Breast epithelium (tissue), 4 donors: ENCODE measurements around the gene GNB1. TPM values are rescaled to one million over a fixed set of nuclear protein-coding genes. Genes with fewer than 3 reads are reported as not detected.
A peak's percentile ranks its signal among the peaks of the same experiment; 100 is the strongest.

Experiments used
- DNase-seq, 2 donors: peaks; one replicate each; pipeline ENCODE4 v3.0.0-alpha.2; 2019; ENCODE audit warnings: low spot score in 2 of 2
- H3K27ac ChIP-seq, 2 donors: fragments of 200-600 bp; sonication (generic) in 1 of 2; one replicate each; pipeline ENCODE4 v1.5.1; 2016 to 2019; ENCODE audit warnings: mild to moderate bottlenecking in 1 of 2
- H3K27me3 ChIP-seq, 2 donors: fragments of 200-600 bp; sonication (generic) in 1 of 2; one replicate each; pipeline versions ENCODE4 v1.5.1 to v1.6.0; 2017 to 2019; ENCODE audit warnings: control low read depth in 1 of 2, mild to moderate bottlenecking in 1 of 2
- H3K36me3 ChIP-seq: fragments of 200-600 bp; one replicate; pipeline ENCODE4 v1.5.1; 2019
- H3K4me1 ChIP-seq, 2 donors: fragments of 200-600 bp; sonication (generic); one replicate each; pipeline ENCODE4 v1.5.1; 2016 to 2019; ENCODE audit warnings: control low read depth in 1 of 2
- H3K4me3 ChIP-seq, 3 donors: fragments of 200-600 bp; sonication (generic); 1 replicate in 2 of 3; 2 replicates in 1 of 3; pipeline ENCODE4 v1.5.1; 2016 to 2019; ENCODE audit warnings: mild to moderate bottlenecking in 3 of 3, moderate library complexity in 2 of 3
- H3K9me3 ChIP-seq, 2 donors: fragments of 200-600 bp; sonication (generic) in 1 of 2; one replicate each; pipeline ENCODE4 v1.5.1; 2016 to 2019; ENCODE audit warnings: control low read depth in 1 of 2
- POLR2A ChIP-seq: fragments of 450-650 bp; IDR thresholded peaks from one replicate; pipeline ENCODE4 v1.6.1; 2016; ENCODE audit warnings: antibody characterized with exemption, mild to moderate bottlenecking, moderate library complexity
- POLR2AphosphoS5 ChIP-seq, 3 donors: sonication (generic); formaldehyde crosslinking; IDR thresholded peaks; one replicate each; pipeline ENCODE4 v1.6.1; 2017; ENCODE audit warnings: antibody characterized with exemption in 3 of 3
- intact Hi-C: fragments of 100-400 bp; cut with DNase I; formaldehyde crosslinking; loops from one replicate; pipeline ENCODE4 v1.15.1; 2023; ENCODE audit warnings: low total_unique reads
- total RNA-seq, 3 donors: library from RNA; depleted of rRNA; stranded (reverse); fragments of >200 nt; gene quantifications; one replicate each; pipeline ENCODE4 v1.1.0, GENCODE V29; 2016
- TF ChIP-seq, protein P1 (sequence below), 3 donors: fragments of 450-650 bp; IDR thresholded peaks; one replicate each; pipeline ENCODE4 v1.5.1; 2016 to 2017; ENCODE audit warnings: antibody characterized with exemption in 3 of 3, mild to moderate bottlenecking in 3 of 3, moderate library complexity in 3 of 3

The GNB1 gene
- total RNA-seq, 3 donors from 2014 or later, result 108 to 138 (median 123) TPM

DNA sequence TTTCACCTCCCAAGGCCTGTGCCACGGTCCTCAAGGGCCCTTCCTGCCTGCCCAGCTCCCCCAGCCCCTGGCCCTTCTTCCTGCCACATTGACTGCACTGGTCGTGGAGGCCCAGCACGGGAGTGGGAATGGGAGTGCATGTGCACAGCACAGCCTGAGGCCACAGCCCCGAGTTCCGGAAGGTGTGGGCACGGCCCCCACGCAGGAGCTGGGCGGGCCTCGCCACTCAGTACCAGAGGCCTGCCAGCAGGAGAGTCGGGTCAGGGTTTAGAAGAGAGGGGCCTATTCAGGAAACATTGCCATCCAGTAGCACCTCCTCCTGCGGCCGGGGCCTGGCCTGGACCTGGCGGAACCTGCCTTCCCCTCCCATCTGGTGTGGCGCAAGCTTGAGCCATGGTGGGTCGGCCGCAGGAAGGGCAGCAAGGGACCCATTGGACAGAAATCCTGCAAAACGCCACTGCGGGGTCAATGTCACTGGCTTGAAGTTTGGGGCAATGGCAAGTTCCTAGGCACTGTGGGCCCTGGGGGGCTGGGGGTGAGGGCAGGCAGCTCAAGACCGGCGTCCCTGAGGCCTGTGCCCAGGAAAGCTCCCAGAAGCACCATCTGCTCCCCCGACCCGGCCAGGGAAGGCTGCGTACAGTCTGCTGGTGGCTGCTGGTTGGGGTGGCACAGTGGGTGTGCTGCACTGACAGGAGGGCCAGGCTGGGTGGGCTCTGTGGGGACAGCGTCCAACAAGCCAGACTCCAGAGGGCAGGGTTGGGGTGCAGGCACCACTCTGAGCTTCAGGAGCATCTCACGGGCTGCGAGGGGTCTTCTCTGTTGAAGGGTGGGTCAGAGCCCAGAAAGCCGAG is 29.9 kb upstream of the GNB1 start:
- no peak overlapping the region for H3K4me3 ChIP-seq
- H3K27me3 ChIP-seq, result no peaks in the 10 kb centered on the region
- no peak for TF ChIP-seq POLR2A
- TF ChIP-seq, protein P1, sequence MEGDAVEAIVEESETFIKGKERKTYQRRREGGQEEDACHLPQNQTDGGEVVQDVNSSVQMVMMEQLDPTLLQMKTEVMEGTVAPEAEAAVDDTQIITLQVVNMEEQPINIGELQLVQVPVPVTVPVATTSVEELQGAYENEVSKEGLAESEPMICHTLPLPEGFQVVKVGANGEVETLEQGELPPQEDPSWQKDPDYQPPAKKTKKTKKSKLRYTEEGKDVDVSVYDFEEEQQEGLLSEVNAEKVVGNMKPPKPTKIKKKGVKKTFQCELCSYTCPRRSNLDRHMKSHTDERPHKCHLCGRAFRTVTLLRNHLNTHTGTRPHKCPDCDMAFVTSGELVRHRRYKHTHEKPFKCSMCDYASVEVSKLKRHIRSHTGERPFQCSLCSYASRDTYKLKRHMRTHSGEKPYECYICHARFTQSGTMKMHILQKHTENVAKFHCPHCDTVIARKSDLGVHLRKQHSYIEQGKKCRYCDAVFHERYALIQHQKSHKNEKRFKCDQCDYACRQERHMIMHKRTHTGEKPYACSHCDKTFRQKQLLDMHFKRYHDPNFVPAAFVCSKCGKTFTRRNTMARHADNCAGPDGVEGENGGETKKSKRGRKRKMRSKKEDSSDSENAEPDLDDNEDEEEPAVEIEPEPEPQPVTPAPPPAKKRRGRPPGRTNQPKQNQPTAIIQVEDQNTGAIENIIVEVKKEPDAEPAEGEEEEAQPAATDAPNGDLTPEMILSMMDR (IDR thresholded peaks at IDR 0.05), result no peak
- no peak for TF ChIP-seq POLR2AphosphoS5 (IDR thresholded peaks at IDR 0.05)
- intact Hi-C loops, result no loop called here
- peaks cover 6% of the 10 kb centered on the region in 2 donors for H3K4me1 ChIP-seq
- H3K27ac ChIP-seq, result no peak overlapping the region
- no peak for DNase-seq
- H3K36me3 ChIP-seq, result no peaks in the 10 kb centered on the region
- no peaks in the 10 kb centered on the region for H3K9me3 ChIP-seq

DNA sequence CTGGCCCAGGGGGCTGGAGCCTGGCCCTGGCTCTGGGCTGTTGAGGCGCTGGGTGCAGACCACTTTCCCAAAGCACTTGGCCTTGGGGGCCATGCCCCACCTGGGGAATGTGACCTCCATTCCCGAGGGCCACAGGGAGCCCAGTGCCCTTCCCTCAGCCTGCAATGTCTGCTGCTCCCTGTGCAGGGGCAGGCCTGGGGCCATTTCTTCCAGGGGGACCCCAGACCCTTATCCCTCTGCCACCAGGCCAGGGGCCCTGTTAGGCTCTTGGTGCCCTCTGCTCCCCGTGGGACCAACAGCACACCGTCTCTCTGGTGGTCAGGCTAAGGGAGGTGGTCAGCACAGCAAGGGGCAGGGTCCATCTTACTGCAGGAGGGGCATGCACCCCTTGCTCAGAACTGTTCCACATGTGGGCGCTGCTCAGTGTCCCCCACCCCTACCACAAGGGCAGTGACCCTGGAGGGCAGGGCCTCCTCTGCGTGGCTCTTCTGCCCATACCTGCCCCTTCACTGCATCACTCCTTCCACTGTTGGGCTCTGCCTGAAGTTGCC is 29.2 kb upstream of the GNB1 start:
- Histone ChIP-seq H3K4me3 (peak overlapping the region in 1 of 3 donors; percentile 84), H3K27me3 (no peaks in the 10 kb centered on the region), H3K4me1 (peaks cover 6% of the 10 kb centered on the region in 2 donors), H3K9me3 (no peaks in the 10 kb centered on the region), H3K27ac (peak overlapping the region; percentile 22 to 54), H3K36me3 (no peaks in the 10 kb centered on the region)
- intact Hi-C loops, result no loop called here
- TF ChIP-seq POLR2AphosphoS5 (IDR thresholded peaks at IDR 0.05) (no peak), POLR2A (no peak)
- TF ChIP-seq, protein P1 (IDR thresholded peaks at IDR 0.05), result no peak
- no peak for DNase-seq

DNA sequence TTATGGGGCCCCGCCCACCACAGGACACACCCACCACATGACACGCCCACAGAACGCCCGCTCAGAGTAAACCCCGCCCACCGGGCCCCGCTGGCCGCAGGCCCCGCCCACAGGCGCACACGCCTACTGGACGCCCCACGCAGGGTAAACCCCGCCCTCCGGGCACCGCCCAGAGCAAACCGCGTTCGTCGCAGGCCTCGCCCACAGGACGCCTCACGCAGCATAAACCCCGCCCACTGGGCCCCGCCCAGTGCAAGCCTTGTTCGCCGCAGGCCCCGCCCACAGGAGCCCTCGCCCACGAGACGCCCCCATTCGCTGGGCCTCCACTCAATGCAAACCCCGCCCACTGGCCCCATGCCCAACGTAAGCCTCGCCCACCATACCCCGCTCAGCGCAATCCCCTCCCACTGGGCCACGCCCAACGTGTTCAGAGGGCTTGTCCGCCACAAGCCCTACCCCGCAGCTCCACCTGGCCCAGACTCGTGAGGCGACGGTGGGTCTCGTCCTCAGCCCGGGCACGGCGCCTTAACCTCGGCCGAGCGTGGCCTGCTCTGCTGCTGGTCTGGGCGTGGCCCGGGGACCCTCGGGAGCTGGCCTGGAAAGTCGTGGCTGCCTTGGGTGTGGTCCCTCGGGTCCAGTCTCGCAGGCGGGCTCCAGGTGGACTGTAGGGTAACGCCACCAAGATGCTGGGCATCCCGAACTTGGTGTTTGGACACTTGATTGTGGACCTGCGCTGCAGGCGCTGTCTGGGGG is 28.6 kb upstream of the GNB1 start:
- H3K4me3 ChIP-seq, result peak overlapping the region; percentile 45 to 84 (median 63)
- intact Hi-C loops, result no loop called here

DNA sequence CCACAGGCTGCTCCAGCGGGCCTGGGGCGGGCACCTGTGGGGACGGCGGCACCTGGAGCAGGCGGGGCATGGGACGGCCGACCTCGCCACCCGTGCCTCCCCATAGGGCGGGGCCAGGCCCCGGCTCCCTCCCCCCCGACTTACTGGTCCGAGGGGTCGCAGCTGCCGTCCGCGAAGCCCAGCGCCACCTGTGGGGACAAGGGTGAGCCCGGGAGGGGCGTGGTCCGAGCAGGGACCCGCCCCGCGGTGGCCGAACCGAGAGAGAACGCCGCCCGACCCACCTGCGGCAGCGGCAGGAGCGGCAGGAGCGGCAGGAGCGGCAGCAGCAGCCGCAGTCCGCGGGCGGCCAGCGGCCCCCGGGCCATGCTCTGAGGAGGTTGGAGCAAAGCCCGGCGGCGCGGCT is 28.0 kb upstream of the GNB1 start, which contains the start of gene TMEM52:
Gene TMEM52 (minus strand): TSS at position 379 of the 403 bp plus-strand sequence. CDS start 14 bp downstream, at position 365.
- intact Hi-C loops, result no loop called here
- DNase-seq, result peak in 1 of 2 donors; percentile 60
- Histone ChIP-seq H3K27me3 (no peaks in the 10 kb centered on the region), H3K9me3 (no peaks in the 10 kb centered on the region), H3K4me1 (peaks cover 6% of the 10 kb centered on the region in 2 donors), H3K27ac (peak within 1 kb of the TSS; percentile 22 to 54), H3K4me3 (peak within 1 kb of the TSS; percentile 45 to 84 (median 63)), H3K36me3 (no peaks in the 10 kb centered on the region)
- TF ChIP-seq POLR2AphosphoS5 (IDR thresholded peaks at IDR 0.05), result no peak
- TF ChIP-seq, protein P1 (IDR thresholded peaks at IDR 0.05), result no peak
- TF ChIP-seq POLR2A, result no peak

More for the DNA sequence above, 28.6 kb upstream of the GNB1 start:
- Histone ChIP-seq H3K27me3 (no peaks in the 10 kb centered on the region), H3K27ac (peak overlapping the region; percentile 22 to 54), H3K4me1 (peaks cover 6% of the 10 kb centered on the region in 2 donors), H3K9me3 (no peaks in the 10 kb centered on the region), H3K36me3 (no peaks in the 10 kb centered on the region)
- TF ChIP-seq POLR2AphosphoS5 (IDR thresholded peaks at IDR 0.05) (peak in 1 of 3 donors; percentile 40), POLR2A (no peak)
- DNase-seq, result peak; percentile 97 to 98

DNA sequence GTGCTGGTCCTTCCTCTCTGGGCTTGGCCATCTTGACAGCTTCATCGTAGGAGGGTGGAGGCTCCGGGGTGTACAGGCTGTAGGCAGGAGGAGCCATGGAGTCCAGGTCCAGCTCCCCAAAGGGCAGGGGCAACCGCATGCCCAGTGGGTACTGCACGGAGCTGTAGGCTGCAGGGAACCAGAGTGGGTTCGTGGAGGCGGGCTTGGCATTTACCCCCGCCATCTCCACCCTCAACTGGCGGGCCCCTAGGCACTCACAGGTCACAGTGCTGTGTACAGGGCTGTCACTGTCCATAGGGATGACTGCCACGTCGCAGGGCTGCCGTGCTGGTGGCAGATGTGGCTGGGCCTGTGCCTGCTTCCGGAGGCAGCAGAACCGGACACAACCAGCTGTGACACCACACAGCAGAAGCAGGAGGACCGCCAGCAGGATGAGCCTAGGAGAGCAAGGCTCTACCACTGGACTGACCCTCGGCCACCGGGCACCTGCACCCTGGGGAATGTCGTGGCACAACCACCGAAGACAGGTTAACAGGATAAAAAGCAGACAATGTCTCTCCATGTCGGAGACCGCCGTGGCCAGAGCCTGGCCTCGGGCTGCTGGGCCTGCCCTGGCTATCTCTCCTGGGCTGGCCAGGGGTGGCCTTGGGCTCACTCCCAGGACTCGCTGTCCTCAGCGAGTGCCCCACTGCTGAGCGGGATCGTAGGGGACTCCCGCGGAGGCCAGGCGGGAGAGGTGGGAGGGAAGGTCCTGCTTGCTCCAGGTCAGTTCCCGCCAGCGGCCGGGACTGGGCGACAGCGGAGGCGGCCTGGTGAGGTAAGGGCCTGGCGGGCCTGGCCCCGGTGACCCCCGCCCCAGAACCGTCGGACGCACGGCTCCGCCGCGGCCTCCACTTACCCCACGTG is 27.4 kb upstream of the GNB1 start:
- DNase-seq, result no peak
- Histone ChIP-seq H3K9me3 (no peaks in the 10 kb centered on the region), H3K27ac (peak overlapping the region in 1 of 2 donors; percentile 22)

More for the DNA sequence above, 27.4 kb upstream of the GNB1 start:
- H3K4me3 ChIP-seq, result peak overlapping the region; percentile 45 to 84 (median 63)
- H3K27me3 ChIP-seq, result no peaks in the 10 kb centered on the region
- peaks cover 6% of the 10 kb centered on the region in 2 donors for H3K4me1 ChIP-seq
- TF ChIP-seq POLR2A, result no peak
- TF ChIP-seq, protein P1 (IDR thresholded peaks at IDR 0.05), result no peak
- TF ChIP-seq POLR2AphosphoS5 (IDR thresholded peaks at IDR 0.05), result no peak
- intact Hi-C loops, result no loop called here
- no peaks in the 10 kb centered on the region for H3K36me3 ChIP-seq
